ENCODE results near the gene SNORC.

The SNORC gene

DNA sequence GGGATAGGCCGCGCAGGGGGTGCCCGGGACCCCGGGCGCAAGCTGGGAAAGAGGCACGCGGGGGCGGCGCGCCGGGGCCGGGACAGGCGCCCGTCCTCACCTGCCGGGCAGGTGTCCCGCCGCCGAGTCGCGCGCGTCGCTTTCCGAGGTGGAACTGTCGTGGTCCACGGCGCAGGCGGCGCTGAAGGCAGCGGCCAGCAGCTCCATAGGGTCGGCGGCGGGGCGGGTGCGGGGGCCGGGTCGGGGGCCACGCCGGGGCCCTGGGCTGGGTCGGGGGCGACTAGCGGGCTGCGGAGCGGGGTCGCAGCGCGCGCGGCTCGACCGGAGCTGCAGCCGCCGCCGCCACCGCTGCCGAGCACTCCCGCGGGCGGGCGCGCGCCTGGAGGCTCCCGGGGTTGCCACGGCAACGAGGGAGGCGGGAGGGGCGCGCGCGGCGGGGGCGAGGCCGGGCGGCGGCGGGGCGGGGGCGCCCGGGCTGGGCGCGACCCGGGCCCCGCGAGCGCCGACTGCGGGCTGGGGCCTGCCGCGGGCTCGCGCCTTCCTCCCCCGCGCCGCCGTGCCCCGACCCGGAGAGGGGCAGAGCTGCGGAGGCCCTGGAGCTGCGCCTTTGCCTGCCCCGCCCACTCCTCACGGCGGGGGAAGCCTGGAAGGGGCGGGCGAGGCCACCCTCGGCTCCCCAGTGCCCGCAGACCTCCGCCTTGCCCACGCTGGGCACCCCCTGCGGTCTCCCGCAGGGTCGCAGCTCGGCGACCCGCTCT is 57.9 kb downstream of the SNORC start:
- DNase-seq (ENCODE audit: low read depth), result no peak
- TF ChIP-seq, protein P1, sequence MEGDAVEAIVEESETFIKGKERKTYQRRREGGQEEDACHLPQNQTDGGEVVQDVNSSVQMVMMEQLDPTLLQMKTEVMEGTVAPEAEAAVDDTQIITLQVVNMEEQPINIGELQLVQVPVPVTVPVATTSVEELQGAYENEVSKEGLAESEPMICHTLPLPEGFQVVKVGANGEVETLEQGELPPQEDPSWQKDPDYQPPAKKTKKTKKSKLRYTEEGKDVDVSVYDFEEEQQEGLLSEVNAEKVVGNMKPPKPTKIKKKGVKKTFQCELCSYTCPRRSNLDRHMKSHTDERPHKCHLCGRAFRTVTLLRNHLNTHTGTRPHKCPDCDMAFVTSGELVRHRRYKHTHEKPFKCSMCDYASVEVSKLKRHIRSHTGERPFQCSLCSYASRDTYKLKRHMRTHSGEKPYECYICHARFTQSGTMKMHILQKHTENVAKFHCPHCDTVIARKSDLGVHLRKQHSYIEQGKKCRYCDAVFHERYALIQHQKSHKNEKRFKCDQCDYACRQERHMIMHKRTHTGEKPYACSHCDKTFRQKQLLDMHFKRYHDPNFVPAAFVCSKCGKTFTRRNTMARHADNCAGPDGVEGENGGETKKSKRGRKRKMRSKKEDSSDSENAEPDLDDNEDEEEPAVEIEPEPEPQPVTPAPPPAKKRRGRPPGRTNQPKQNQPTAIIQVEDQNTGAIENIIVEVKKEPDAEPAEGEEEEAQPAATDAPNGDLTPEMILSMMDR (conservative IDR thresholded peaks at IDR 0.05; ENCODE audit: low read length), result no peak
- H3K4me3 ChIP-seq (ENCODE audit: low read length), result no peak overlapping the region

Data from AG10803 (cell line).